SK-N-SH (cell line): Measurements from ENCODE around the gene LMAN1L. TPM values are rescaled to one million over a fixed set of nuclear protein-coding genes. Genes with fewer than 3 reads are reported as not detected.

Experiments used
- CTCF ChIA-PET: fragments of 300-600, 350-600 bp; formaldehyde crosslinking; extraction: SDS; loops from one replicate; lab custom pipeline; 2021; lab: Yijun Ruan, JAX
- POLR2A ChIA-PET: fragments of 350-600 bp; sonication (Branson Sonifier 250); formaldehyde crosslinking; extraction: SDS; loops from one replicate; lab custom pipeline; 2020; ENCODE audit warnings: antibody characterized with exemption, inconsistent platforms; lab: Yijun Ruan, JAX
- DNase-seq: peaks from one replicate; pipeline ENCODE4 v3.0.0; 2012
- H2AFZ ChIP-seq: fragments of 200-600 bp; sonication (generic); 2 replicates; pipeline ENCODE4 v1.8.1; 2016; ENCODE audit warnings: antibody characterized with exemption, mild to moderate bottlenecking, low read depth
- H3F3A ChIP-seq: fragments of 200-600 bp; sonication (generic); replicated peaks from 2 replicates; pipeline ENCODE3; 2016; ENCODE audit warnings: antibody characterized with exemption, mild to moderate bottlenecking; ENCODE audit not compliant: insufficient read depth
- H3K27ac ChIP-seq, 2 experiments: fragments of 200-500 bp in 1 of 2; fragments of 200-600 bp in 1 of 2; sonication (Bioruptor generic) in 1 of 2; sonication (generic), shearing (Covaris generic) in 1 of 2; 2 replicates each; pipeline versions ENCODE4 v1.5.1 to v1.6.1; 2014 to 2016; ENCODE audit warnings: low read depth in 2 of 2, inconsistent platforms in 1 of 2, low read length in 1 of 2, mild to moderate bottlenecking in 1 of 2, mixed read lengths in 1 of 2
- H3K27me3 ChIP-seq: fragments of 200-600 bp; sonication (generic), shearing (Covaris generic); 2 replicates; pipeline ENCODE4 v1.6.1; 2016; ENCODE audit warnings: mixed run types; ENCODE audit not compliant: insufficient read depth
- H3K36me3 ChIP-seq, 2 experiments: fragments of 200-500 bp in 1 of 2; fragments of 200-600 bp in 1 of 2; sonication (Bioruptor generic) in 1 of 2; sonication (generic) in 1 of 2; replicated peaks in 1 of 2; 2 replicates each; pipeline versions ENCODE3 to v1.5.1; 2014 to 2016; ENCODE audit warnings: low read length in 1 of 2, mild to moderate bottlenecking in 1 of 2; ENCODE audit not compliant: insufficient read depth in 2 of 2, control insufficient read depth in 1 of 2
- H3K4me1 ChIP-seq, 2 experiments: fragments of 200-500 bp in 1 of 2; fragments of 200-600 bp in 1 of 2; sonication (Bioruptor generic) in 1 of 2; sonication (generic), shearing (Covaris generic) in 1 of 2; 2 replicates each; pipeline versions ENCODE4 v1.5.1 to v1.6.1; 2014 to 2016; ENCODE audit warnings: low read depth in 1 of 2, low read length in 1 of 2, mixed run types in 1 of 2; ENCODE audit not compliant: insufficient read depth in 2 of 2, control insufficient read depth in 1 of 2
- H3K4me2 ChIP-seq: fragments of 200-600 bp; sonication (generic), shearing (Covaris generic); 2 replicates; pipeline ENCODE4 v1.6.1; 2017; ENCODE audit warnings: mixed run types
- H3K4me3 ChIP-seq, 2 experiments: fragments of 200-500 bp in 1 of 2; fragments of 200-600 bp in 1 of 2; sonication (Bioruptor generic) in 1 of 2; sonication (generic), shearing (Covaris generic) in 1 of 2; 2 replicates each; pipeline versions ENCODE4 v1.5.1 to v1.8.1; 2014 to 2016; ENCODE audit warnings: low read depth in 2 of 2, inconsistent platforms in 1 of 2, low read length in 1 of 2, mild to moderate bottlenecking in 1 of 2, mixed read lengths in 1 of 2, moderate library complexity in 1 of 2
- H3K79me2 ChIP-seq: fragments of 200-600 bp; sonication (generic); 2 replicates; pipeline ENCODE4 v1.8.1; 2017; ENCODE audit warnings: mild to moderate bottlenecking; ENCODE audit not compliant: insufficient read depth
- H3K9ac ChIP-seq: fragments of 200-600 bp; sonication (generic); 2 replicates; pipeline ENCODE4 v1.6.1; 2017; ENCODE audit warnings: mixed run types
- H3K9me2 ChIP-seq: fragments of 200-600 bp; sonication (generic); 2 replicates; pipeline ENCODE4 v1.6.1; 2017; ENCODE audit warnings: mixed run types
- H3K9me3 ChIP-seq: fragments of 200-600 bp; sonication (generic); 2 replicates; pipeline ENCODE4 v1.6.1; 2017; ENCODE audit warnings: mixed run types, mild to moderate bottlenecking, moderate library complexity
- H4K20me1 ChIP-seq: fragments of 200-600 bp; sonication (generic); 2 replicates; pipeline ENCODE4 v1.6.1; 2017; ENCODE audit warnings: mild to moderate bottlenecking, mixed run types; ENCODE audit not compliant: insufficient read depth
- CHD2 ChIP-seq: fragments of 150-350 bp; IDR thresholded peaks from 2 replicates; pipeline ENCODE4 v1.6.1; 2018; ENCODE audit warnings: low read length; ENCODE audit not compliant: partially characterized antibody
- ELF1 ChIP-seq: IDR thresholded peaks from 2 replicates; pipeline ENCODE4 v1.4.0; 2012
- EZH2phosphoT487 ChIP-seq: fragments of 200-600 bp; sonication (generic); IDR thresholded peaks from 2 replicates; pipeline ENCODE4 v1.6.1; 2017; ENCODE audit warnings: low read depth, mixed run types, mild to moderate bottlenecking, antibody characterized with exemption, moderate library complexity, borderline replicate concordance
- FOXJ3 ChIP-seq: sonication (generic); formaldehyde crosslinking; IDR thresholded peaks from 2 replicates; pipeline ENCODE4 v1.5.1; 2020; ENCODE audit warnings: mild to moderate bottlenecking, missing genetic modification reagents
- GATA2 ChIP-seq: sonication (generic); formaldehyde crosslinking; IDR thresholded peaks from 2 replicates; pipeline ENCODE4 v1.5.0; 2020; ENCODE audit warnings: mild to moderate bottlenecking, missing genetic modification reagents
- JUND ChIP-seq: IDR thresholded peaks from 2 replicates; pipeline ENCODE4 v1.4.0; 2012
- MXI1 ChIP-seq: IDR thresholded peaks from 2 replicates; pipeline ENCODE4 v1.6.1; 2012; ENCODE audit warnings: mild to moderate bottlenecking, low read depth, low read length, improper control_type of control experiment
- NRF1 ChIP-seq: IDR thresholded peaks from 2 replicates; pipeline ENCODE4 v1.6.1; 2012; ENCODE audit warnings: low read depth, mild to moderate bottlenecking, low read length
- POLR2AphosphoS5 ChIP-seq: IDR thresholded peaks from 2 replicates; pipeline ENCODE4 v1.6.1; 2012; ENCODE audit warnings: low read depth, low read length
- RXRA ChIP-seq: IDR thresholded peaks from 2 replicates; pipeline ENCODE4 v1.4.0; 2012; ENCODE audit warnings: low read depth, mild to moderate bottlenecking, borderline replicate concordance
- SIN3A ChIP-seq: IDR thresholded peaks from 2 replicates; pipeline ENCODE4 v1.6.1; 2012; ENCODE audit warnings: low read depth, mild to moderate bottlenecking, low read length, moderate library complexity, borderline replicate concordance
- SMC3 ChIP-seq: IDR thresholded peaks from 2 replicates; pipeline ENCODE4 v1.6.1; 2012; ENCODE audit warnings: low read depth, low read length, improper control_type of control experiment
- TAF1 ChIP-seq: IDR thresholded peaks from 2 replicates; pipeline ENCODE4 v1.6.1; 2012; ENCODE audit warnings: low read depth, mild to moderate bottlenecking, low read length, moderate library complexity, borderline replicate concordance
- TCF12 ChIP-seq: IDR thresholded peaks from 2 replicates; pipeline ENCODE4 v1.4.0; 2012
- TEAD4 ChIP-seq: IDR thresholded peaks from 2 replicates; pipeline ENCODE4 v1.4.0; 2012; ENCODE audit warnings: mild to moderate bottlenecking, borderline replicate concordance; ENCODE audit not compliant: insufficient read depth
- WGBS: methylation state at CpG from one replicate; pipeline ENCODE4 v1.1.6; 2017; ENCODE audit warnings: low lambda C conversion rate; 5-methylcytosine and 5-hydroxymethylcytosine counted together
- polyA plus RNA-seq, 3 experiments: library from polyadenylated mRNA; depleted of rRNA; stranded (reverse); fragments of >200 nt; gene quantifications; 2 replicates each; pipeline ENCODE4 v1.2.3, GENCODE V29; 2012
- TF ChIP-seq, protein P1 (sequence below): IDR thresholded peaks from 2 replicates; pipeline ENCODE4 v1.6.1; 2012; ENCODE audit warnings: mild to moderate bottlenecking, low read depth, low read length, moderate library complexity
- TF ChIP-seq, protein P2 (sequence below): IDR thresholded peaks from 2 replicates; pipeline ENCODE4; 2012
- TF ChIP-seq, protein P3 (sequence below): fragments of 150-350 bp; IDR thresholded peaks from 2 replicates; pipeline ENCODE4 v1.6.1; 2017; ENCODE audit warnings: antibody characterized with exemption, low read length, low read depth, borderline replicate concordance

The LMAN1L gene
- polyA plus RNA-seq, 1 of the 3 experiments (the other 2 are of a cell fraction), result 0.02 TPM

- Histone ChIP-seq H3K9me3 (no peaks in the 10 kb centered on the region), H3K27me3 (no peaks in the 10 kb centered on the region), H3K9me2 (no peaks in the 10 kb centered on the region), H4K20me1 (peaks cover 44% of the 10 kb centered on the region), H3F3A (no peaks in the 10 kb centered on the region), H3K4me1 (no peaks in the 10 kb centered on the region), H3K36me3 (peaks cover 0 to 55% of the 10 kb centered on the region in 2 experiments), H3K79me2 (peaks cover 21% of the 10 kb centered on the region), H3K4me3 (no peak overlapping the region), H3K9ac (no peak overlapping the region), H3K4me2 (no peak overlapping the region), H3K27ac (no peak overlapping the region), H2AFZ (no peak overlapping the region)
- CTCF ChIA-PET, result interaction anchor here (0.7 to 3.0 kb wide), 24 partner anchors 7 to 166 kb away, joined by 3 to 43 read pairs (median 5); partner anchors contain the start of genes CPLX3, CSK and LMAN1L
- TF ChIP-seq GATA2 (CRISPR knock-in tag) (no peak), MXI1 (no peak), SIN3A (no peak), EZH2phosphoT487 (no peak), SMC3 (no peak), FOXJ3 (CRISPR knock-in tag) (no peak)
- TF ChIP-seq, protein P1, sequence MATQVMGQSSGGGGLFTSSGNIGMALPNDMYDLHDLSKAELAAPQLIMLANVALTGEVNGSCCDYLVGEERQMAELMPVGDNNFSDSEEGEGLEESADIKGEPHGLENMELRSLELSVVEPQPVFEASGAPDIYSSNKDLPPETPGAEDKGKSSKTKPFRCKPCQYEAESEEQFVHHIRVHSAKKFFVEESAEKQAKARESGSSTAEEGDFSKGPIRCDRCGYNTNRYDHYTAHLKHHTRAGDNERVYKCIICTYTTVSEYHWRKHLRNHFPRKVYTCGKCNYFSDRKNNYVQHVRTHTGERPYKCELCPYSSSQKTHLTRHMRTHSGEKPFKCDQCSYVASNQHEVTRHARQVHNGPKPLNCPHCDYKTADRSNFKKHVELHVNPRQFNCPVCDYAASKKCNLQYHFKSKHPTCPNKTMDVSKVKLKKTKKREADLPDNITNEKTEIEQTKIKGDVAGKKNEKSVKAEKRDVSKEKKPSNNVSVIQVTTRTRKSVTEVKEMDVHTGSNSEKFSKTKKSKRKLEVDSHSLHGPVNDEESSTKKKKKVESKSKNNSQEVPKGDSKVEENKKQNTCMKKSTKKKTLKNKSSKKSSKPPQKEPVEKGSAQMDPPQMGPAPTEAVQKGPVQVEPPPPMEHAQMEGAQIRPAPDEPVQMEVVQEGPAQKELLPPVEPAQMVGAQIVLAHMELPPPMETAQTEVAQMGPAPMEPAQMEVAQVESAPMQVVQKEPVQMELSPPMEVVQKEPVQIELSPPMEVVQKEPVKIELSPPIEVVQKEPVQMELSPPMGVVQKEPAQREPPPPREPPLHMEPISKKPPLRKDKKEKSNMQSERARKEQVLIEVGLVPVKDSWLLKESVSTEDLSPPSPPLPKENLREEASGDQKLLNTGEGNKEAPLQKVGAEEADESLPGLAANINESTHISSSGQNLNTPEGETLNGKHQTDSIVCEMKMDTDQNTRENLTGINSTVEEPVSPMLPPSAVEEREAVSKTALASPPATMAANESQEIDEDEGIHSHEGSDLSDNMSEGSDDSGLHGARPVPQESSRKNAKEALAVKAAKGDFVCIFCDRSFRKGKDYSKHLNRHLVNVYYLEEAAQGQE, result no peak
- no peak for DNase-seq
- POLR2A ChIA-PET, result no interaction called here
- 94% methylated on average over 15 of the region's 20 CpGs for WGBS
Measured at GRCh38 chr15:74800559-74801094, 12.0 kb upstream of the LMAN1L start.

GRCh38 chr15:74801311-74801997 lies 11.2 kb upstream of the LMAN1L start:
- peaks cover 0 to 55% of the 10 kb centered on the region in 2 experiments for H3K36me3 ChIP-seq
- H3K9me2 ChIP-seq, result no peaks in the 10 kb centered on the region
- H3K4me1 ChIP-seq, result no peaks in the 10 kb centered on the region
- no peak for DNase-seq
- no peaks in the 10 kb centered on the region for H3K27me3 ChIP-seq
- peaks cover 38% of the 10 kb centered on the region for H4K20me1 ChIP-seq
- peaks cover 13% of the 10 kb centered on the region for H3K79me2 ChIP-seq
- WGBS, result 85% methylated on average over 8 of the region's 18 CpGs
- no peak overlapping the region for H3K4me2 ChIP-seq
- H3K9ac ChIP-seq, result no peak overlapping the region
- no peak overlapping the region for H3K4me3 ChIP-seq
- TF ChIP-seq TAF1 (no peak), NRF1 (no peak), FOXJ3 (CRISPR knock-in tag) (no peak), POLR2AphosphoS5 (no peak), ELF1 (no peak), TCF12 (no peak), TEAD4 (no peak), SMC3 (no peak), CHD2 (no peak), JUND (no peak), RXRA (no peak)
- TF ChIP-seq, protein P2, sequence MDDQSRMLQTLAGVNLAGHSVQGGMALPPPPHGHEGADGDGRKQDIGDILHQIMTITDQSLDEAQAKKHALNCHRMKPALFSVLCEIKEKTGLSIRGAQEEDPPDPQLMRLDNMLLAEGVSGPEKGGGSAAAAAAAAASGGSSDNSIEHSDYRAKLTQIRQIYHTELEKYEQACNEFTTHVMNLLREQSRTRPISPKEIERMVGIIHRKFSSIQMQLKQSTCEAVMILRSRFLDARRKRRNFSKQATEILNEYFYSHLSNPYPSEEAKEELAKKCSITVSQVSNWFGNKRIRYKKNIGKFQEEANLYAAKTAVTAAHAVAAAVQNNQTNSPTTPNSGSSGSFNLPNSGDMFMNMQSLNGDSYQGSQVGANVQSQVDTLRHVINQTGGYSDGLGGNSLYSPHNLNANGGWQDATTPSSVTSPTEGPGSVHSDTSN, result no peak
- TF ChIP-seq, protein P3, sequence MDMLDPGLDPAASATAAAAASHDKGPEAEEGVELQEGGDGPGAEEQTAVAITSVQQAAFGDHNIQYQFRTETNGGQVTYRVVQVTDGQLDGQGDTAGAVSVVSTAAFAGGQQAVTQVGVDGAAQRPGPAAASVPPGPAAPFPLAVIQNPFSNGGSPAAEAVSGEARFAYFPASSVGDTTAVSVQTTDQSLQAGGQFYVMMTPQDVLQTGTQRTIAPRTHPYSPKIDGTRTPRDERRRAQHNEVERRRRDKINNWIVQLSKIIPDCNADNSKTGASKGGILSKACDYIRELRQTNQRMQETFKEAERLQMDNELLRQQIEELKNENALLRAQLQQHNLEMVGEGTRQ, result no peak
- TF ChIP-seq, all 33 proteins: peak for 0
- H3F3A ChIP-seq, result no peaks in the 10 kb centered on the region
- H2AFZ ChIP-seq, result no peak overlapping the region
- no peaks in the 10 kb centered on the region for H3K9me3 ChIP-seq
- CTCF ChIA-PET, result interaction anchor here (0.8 to 3.0 kb wide), 11 partner anchors 8 to 166 kb away, joined by 3 to 43 read pairs (median 4); partner anchors contain the start of gene CSK
- POLR2A ChIA-PET, result no interaction called here
- H3K27ac ChIP-seq, result no peak overlapping the region
